HG03159 (cell line): Measurements from ENCODE around the gene PRKCH.
"Not testable (repeated sequence)": the region's sequence is repeated elsewhere in the genome, so short reads cannot be mapped to it uniquely, and the experiment has no call there.

Source experiments
- ATAC-seq: cut with Tn5 transposase; IDR thresholded peaks from one replicate; pipeline ENCODE4 v1.9.1; 2021; ENCODE audit warnings: mild to moderate bottlenecking, moderate library complexity; ENCODE audit not compliant: unreplicated experiment

PRKCH gene

GRCh38 chr14:61388173-61388975 lies 67.0 kb downstream of the PRKCH start:
- ATAC-seq: peak; percentile 74

GRCh38 chr14:61388976-61389576 lies 67.7 kb downstream of the PRKCH start:
- ATAC-seq: no peak

GRCh38 chr14:61391119-61391518 lies 69.7 kb downstream of the PRKCH start:
- no peak for ATAC-seq

GRCh38 chr14:61392297-61392696 lies 70.9 kb downstream of the PRKCH start:
- no peak for ATAC-seq

- ATAC-seq: no peak
These were observed 73.2 kb downstream of the PRKCH start for GRCh38 chr14:61394542-61394941.

- no peak for ATAC-seq
These were observed 73.8 kb downstream of the PRKCH start for GRCh38 chr14:61395115-61395725.

GRCh38 chr14:61396279-61396678 lies 74.9 kb downstream of the PRKCH start:
- no peak for ATAC-seq

GRCh38 chr14:61396694-61397093 lies 75.3 kb downstream of the PRKCH start:
- ATAC-seq: no peak

GRCh38 chr14:61397615-61398014 lies 76.2 kb downstream of the PRKCH start:
- no peak for ATAC-seq

GRCh38 chr14:61398221-61398620 lies 76.8 kb downstream of the PRKCH start:
- no peak for ATAC-seq

- no peak for ATAC-seq
These were observed 78.0 kb downstream of the PRKCH start for GRCh38 chr14:61399365-61399764.

GRCh38 chr14:61401461-61401860 lies 80.1 kb downstream of the PRKCH start:
- no peak for ATAC-seq

GRCh38 chr14:61403411-61403810 lies 82.0 kb downstream of the PRKCH start:
- no peak for ATAC-seq

- ATAC-seq: no peak
These were observed 83.3 kb downstream of the PRKCH start for GRCh38 chr14:61404637-61405036.

GRCh38 chr14:61406198-61406597 lies 84.8 kb downstream of the PRKCH start:
- no peak for ATAC-seq

- no peak for ATAC-seq
These were observed 85.3 kb downstream of the PRKCH start for GRCh38 chr14:61406675-61407074.

- ATAC-seq: no peak
These were observed 87.1 kb downstream of the PRKCH start for GRCh38 chr14:61408498-61408897.

GRCh38 chr14:61409782-61410181 lies 88.4 kb downstream of the PRKCH start:
- no peak for ATAC-seq

- ATAC-seq: not testable (repeated sequence)
These were observed 94.6 kb downstream of the PRKCH start for GRCh38 chr14:61415934-61416333.

GRCh38 chr14:61416591-61416990 lies 95.2 kb downstream of the PRKCH start:
- ATAC-seq: no peak

- no peak for ATAC-seq
These were observed 95.8 kb downstream of the PRKCH start for GRCh38 chr14:61417141-61417540.

GRCh38 chr14:61417883-61418455 lies 96.6 kb downstream of the PRKCH start:
- ATAC-seq: no peak
